NCI-H1417 (cell line): ENCODE measurements around the gene GIPR.
A peak's percentile ranks its signal among the peaks of the same experiment; 100 is the strongest.

Experiments
- DNase-seq, 3 experiments: peaks; one replicate each; lab custom pipeline; 2025; lab: John Stamatoyannopoulos, UW

GIPR gene

DNA sequence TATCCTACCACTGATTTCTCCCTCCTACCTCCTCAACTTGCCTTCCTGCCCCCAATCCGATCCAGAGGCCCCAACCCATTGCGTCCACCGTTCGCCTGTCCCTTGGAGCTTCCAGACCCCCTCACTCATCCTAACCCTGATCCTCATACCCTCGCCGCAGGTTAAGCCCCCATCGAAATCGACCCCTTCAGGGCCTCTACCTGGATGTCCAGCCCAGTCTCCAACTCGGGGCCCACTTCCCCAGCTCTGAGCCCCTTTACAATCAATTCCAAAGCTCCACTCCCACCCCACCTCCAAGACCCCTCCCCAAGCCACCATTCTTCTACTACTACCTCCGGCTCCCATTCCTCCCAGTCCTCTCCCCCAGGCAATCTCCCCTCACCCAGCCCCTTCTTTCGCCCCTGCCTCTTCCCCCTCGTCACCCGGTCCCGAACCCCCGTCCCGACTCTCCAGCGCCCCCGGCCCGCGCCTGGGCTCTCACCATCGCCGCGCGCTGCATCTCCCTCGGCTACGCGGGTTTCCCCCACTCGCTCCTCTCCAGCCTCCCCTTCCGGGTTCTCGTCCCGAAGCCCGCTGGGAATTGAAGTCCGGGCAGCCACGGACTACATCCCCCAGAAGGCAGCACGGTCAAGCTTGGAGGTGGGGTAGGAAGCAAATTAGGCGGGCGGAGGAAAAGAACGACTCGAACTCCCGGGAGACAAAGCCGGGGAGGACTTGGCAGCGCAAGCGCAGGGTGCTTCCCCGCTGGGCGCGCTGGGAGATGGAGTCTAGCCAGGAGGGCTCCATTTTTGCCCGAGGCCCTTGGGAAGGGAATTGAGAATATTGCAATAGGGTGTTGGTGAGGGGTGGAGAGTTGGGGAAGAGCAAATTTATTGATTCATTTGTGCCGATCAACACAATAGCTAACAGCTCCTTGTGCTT, 62.6 kb downstream of the GIPR start, which contains the start of gene FBXO46:
FBXO46 (minus strand) TSS at position 529 of the 921 bp plus-strand sequence. CDS start 17,401 bp downstream, outside the sequence.
- DNase-seq: peak; percentile 95 to 99 (median 99)
